Caco-2 (cell line): ENCODE measurements around the gene IL10RA. TPM values are rescaled to one million over a fixed set of nuclear protein-coding genes. Genes with fewer than 3 reads are reported as not detected.
"Not testable (repeated sequence)": the region's sequence is repeated elsewhere in the genome, so short reads cannot be mapped to it uniquely, and the experiment has no call there.

Experiments used
- BruUV-seq: library from RNA; stranded (reverse); fragments of 400-500 nt; replicated peaks from 2 replicates; lab custom pipeline; 2021; lab: Mats Ljungman, UMichigan
- CTCF ChIA-PET: fragments of 300-600 bp; sonication (Branson Sonifier 250); formaldehyde crosslinking; loops from one replicate; lab custom pipeline; 2022; ENCODE audit warnings: antibody characterized with exemption; lab: Charles Lee
- POLR2A ChIA-PET: fragments of 300-600 bp; sonication (Branson Sonifier 250); formaldehyde crosslinking; loops from one replicate; lab custom pipeline; 2022; ENCODE audit warnings: antibody characterized with exemption; lab: Charles Lee
- DNase-seq, 2 experiments: peaks; one replicate each; pipeline versions ENCODE4 v3.0.0 to v3.0.0-alpha.2; 2020 to 2022
- H3K27me3 ChIP-seq: replicated peaks from 2 replicates; pipeline ENCODE4 v1.6.0; 2011; ENCODE audit warnings: low read length; ENCODE audit not compliant: control insufficient read depth, insufficient read depth
- H3K36me3 ChIP-seq: 2 replicates; pipeline ENCODE4 v1.5.1; 2011; ENCODE audit warnings: low read length; ENCODE audit not compliant: control insufficient read depth, insufficient read depth
- H3K4me1 ChIP-seq: fragments of 250-450 bp; sonication (Bioruptor Pico); 2 replicates; pipeline ENCODE4 v1.5.1; 2020; ENCODE audit warnings: mild to moderate bottlenecking
- H3K4me3 ChIP-seq: 2 replicates; pipeline ENCODE4 v1.5.1; 2011; ENCODE audit warnings: low read depth, mild to moderate bottlenecking, control low read depth, low read length
- H3K9me3 ChIP-seq: fragments of 250-450 bp; sonication (Bioruptor Pico); 2 replicates; pipeline ENCODE4 v1.5.1; 2020; ENCODE audit warnings: mild to moderate bottlenecking, moderate library complexity
- H3K27ac Mint-ChIP-seq: one replicate; pipeline ENCODE4 v1.8.0; 2022; ENCODE audit warnings: mixed read lengths; ENCODE audit not compliant: unreplicated experiment
- H3K27me3 Mint-ChIP-seq: one replicate; pipeline ENCODE4 v1.8.0; 2022; ENCODE audit warnings: mixed read lengths; ENCODE audit not compliant: insufficient read depth, unreplicated experiment
- H3K36me3 Mint-ChIP-seq: one replicate; pipeline ENCODE4 v1.8.0; 2022; ENCODE audit warnings: mild to moderate bottlenecking, mixed read lengths; ENCODE audit not compliant: insufficient read depth, unreplicated experiment
- H3K4me1 Mint-ChIP-seq: one replicate; pipeline ENCODE4 v1.8.0; 2022; ENCODE audit warnings: low read depth, mixed read lengths; ENCODE audit not compliant: unreplicated experiment
- H3K4me3 Mint-ChIP-seq: one replicate; pipeline ENCODE4 v1.8.0; 2022; ENCODE audit warnings: mild to moderate bottlenecking, moderate library complexity, mixed read lengths; ENCODE audit not compliant: unreplicated experiment
- H3K9me3 Mint-ChIP-seq: one replicate; pipeline ENCODE4 v1.8.0; 2022; ENCODE audit warnings: mixed read lengths; ENCODE audit not compliant: unreplicated experiment
- intact Hi-C: fragments of 100-400 bp; cut with micrococcal nuclease; formaldehyde crosslinking; loops from one replicate; pipeline ENCODE4 v1.10.0; 2022; ENCODE audit not compliant: unreplicated experiment
- total RNA-seq: library from RNA; stranded (reverse); gene quantifications from 2 replicates; pipeline ENCODE4 v1.2.3, GENCODE V29; 2022
- TF ChIP-seq, protein P1 (sequence below), 2 experiments: fragments of 200-600 bp in 1 of 2; IDR thresholded peaks; 1 replicate in 1 of 2; 2 replicates in 1 of 2; pipeline versions ENCODE4 v1.5.1 to v1.8.0; 2011 to 2022; ENCODE audit warnings: antibody characterized with exemption in 1 of 2, control low read depth in 1 of 2, inconsistent platforms in 1 of 2, low read depth in 1 of 2, low read length in 1 of 2, mild to moderate bottlenecking in 1 of 2, moderate library complexity in 1 of 2; ENCODE audit not compliant: insufficient read depth in 1 of 2, severe bottlenecking in 1 of 2, unreplicated experiment in 1 of 2

Gene IL10RA
- total RNA-seq, 1 experiment from 2014 or later, result 1.6 TPM

DNA sequence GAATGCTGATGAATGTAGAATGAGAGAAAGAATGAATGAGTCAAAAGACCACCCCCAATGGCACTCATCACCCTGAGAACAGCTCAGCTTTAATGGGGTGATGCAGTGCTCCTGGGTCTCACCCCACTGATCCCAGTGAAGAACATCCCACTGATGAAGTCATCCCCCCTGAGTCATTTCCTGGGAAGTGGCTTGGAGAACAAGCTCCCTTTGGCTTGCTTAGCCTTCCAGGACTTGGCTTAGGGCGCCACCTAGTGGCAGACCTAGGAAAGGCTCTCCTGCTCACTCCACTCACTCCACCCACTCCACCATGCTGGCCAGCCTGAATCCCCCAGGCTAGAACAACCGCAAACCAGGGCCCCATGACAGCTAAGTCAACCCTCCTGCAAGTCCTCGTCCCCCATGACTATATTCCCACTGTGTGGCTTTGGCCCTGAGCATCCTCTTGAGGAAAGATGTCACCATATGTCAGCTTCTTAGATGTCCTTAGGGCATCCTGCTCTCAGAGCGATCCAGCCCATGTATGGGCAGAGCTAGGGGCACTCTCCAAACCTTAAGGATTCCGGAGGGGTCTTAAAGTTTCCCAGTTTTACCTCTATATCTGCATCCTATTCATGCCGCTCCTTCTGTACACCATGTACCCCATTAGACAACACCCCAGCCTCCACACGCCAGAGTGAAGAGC is 39.2 kb upstream of the IL10RA start:
- POLR2A ChIA-PET, result interaction anchor here (0.5 kb wide), 1 partner anchor 71 kb away, joined by 7 read pairs; the partner anchor contains the start of gene FXYD6
- Histone ChIP-seq H3K9me3 (peaks cover 12% of the 10 kb centered on the region), H3K27me3 (no peaks in the 10 kb centered on the region), H3K36me3 (no peaks in the 10 kb centered on the region), H3K4me3 (no peak overlapping the region), H3K4me1 (peaks cover 4% of the 10 kb centered on the region)
- H3K9me3 Mint-ChIP-seq, result peaks cover 12% of the 10 kb centered on the region
- peaks cover 17% of the 10 kb centered on the region for H3K4me1 Mint-ChIP-seq
- no TSS peak for BruUV-seq
- intact Hi-C loops, result loop anchor here (1.0 kb wide), 6 partner anchors 18 to 140 kb away; partner anchors contain the start of gene TMPRSS13
- DNase-seq, result peak; percentile 90 to 96
- CTCF ChIA-PET, result interaction anchor here (0.5 to 4.6 kb wide), 51 partner anchors 10 to 627 kb away, joined by 3 to 165 read pairs (median 5); partner anchors contain the start of genes FXYD2, FXYD6, IL10RA and TMPRSS13
- H3K27ac Mint-ChIP-seq, result no peak overlapping the region
- H3K4me3 Mint-ChIP-seq, result no peak overlapping the region
- H3K36me3 Mint-ChIP-seq, result no peaks in the 10 kb centered on the region
- TF ChIP-seq, protein P1, sequence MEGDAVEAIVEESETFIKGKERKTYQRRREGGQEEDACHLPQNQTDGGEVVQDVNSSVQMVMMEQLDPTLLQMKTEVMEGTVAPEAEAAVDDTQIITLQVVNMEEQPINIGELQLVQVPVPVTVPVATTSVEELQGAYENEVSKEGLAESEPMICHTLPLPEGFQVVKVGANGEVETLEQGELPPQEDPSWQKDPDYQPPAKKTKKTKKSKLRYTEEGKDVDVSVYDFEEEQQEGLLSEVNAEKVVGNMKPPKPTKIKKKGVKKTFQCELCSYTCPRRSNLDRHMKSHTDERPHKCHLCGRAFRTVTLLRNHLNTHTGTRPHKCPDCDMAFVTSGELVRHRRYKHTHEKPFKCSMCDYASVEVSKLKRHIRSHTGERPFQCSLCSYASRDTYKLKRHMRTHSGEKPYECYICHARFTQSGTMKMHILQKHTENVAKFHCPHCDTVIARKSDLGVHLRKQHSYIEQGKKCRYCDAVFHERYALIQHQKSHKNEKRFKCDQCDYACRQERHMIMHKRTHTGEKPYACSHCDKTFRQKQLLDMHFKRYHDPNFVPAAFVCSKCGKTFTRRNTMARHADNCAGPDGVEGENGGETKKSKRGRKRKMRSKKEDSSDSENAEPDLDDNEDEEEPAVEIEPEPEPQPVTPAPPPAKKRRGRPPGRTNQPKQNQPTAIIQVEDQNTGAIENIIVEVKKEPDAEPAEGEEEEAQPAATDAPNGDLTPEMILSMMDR (IDR thresholded peaks at IDR 0.05; ENCODE audit: insufficient read depth in 1 of 2, low read depth in 1 of 2, low read length in 1 of 2, severe bottlenecking in 1 of 2, unreplicated experiment in 1 of 2), result peak; percentile 99 to 100
- H3K27me3 Mint-ChIP-seq, result peaks cover 3% of the 10 kb centered on the region

DNA sequence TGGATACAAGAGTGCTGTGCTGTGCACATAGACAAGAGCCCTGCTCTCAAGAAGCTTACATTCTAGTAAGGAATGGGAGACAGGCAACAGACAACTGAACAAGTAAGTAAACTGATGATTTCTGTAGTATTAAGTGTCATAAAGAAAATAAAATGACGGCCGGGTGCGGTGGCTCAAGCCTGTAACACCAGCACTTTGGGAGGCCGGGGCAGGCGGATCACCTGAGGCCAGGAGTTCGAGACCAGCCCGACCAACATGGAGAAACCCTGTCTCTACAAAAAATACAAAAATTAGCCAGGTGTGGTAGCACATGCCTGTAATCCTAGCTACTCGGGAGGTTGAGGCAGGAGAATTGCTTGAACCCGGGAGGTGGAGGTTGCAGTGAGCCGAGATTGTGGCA is 38.4 kb upstream of the IL10RA start:
- H3K36me3 ChIP-seq, H3K9me3 Mint-ChIP-seq, DNase-seq, H3K4me3 ChIP-seq, H3K4me3 Mint-ChIP-seq, H3K27me3 ChIP-seq, POLR2A ChIA-PET, H3K4me1 ChIP-seq, H3K36me3 Mint-ChIP-seq, BruUV-seq, H3K27ac Mint-ChIP-seq, H3K27me3 Mint-ChIP-seq: not testable (repeated sequence)
- H3K9me3 ChIP-seq, result peaks cover 12% of the 10 kb centered on the region
- CTCF ChIA-PET, result interaction anchor here (1.2 to 4.6 kb wide), 18 partner anchors 14 to 522 kb away, joined by 4 to 165 read pairs (median 23); partner anchors contain the start of genes FXYD2, FXYD6 and TMPRSS13
- intact Hi-C loops, result loop anchor here (1.0 kb wide), 6 partner anchors 18 to 140 kb away; partner anchors contain the start of gene TMPRSS13
- H3K4me1 Mint-ChIP-seq, result peaks cover 17% of the 10 kb centered on the region

DNA sequence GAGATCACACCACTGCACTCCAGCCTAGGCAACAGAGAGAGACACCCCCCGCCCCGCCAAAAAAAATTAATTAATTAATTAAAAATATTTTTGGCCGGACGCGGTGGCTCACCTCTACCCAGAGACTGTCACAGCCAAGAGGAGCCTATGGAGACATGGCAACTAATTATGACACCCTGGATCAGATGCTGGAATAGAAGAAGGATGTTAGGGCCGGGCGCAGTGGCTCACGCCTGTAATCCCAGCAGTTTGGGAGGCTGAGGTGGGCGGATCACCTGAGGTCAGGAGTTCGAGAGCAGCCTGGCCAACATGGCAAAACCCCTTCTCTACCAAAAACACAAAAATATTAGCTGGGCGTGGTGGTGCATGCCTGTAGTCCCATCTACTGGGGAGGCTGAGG is 37.7 kb upstream of the IL10RA start:
- H3K4me3 ChIP-seq, H3K36me3 ChIP-seq, intact Hi-C loops, H3K27me3 Mint-ChIP-seq, H3K4me3 Mint-ChIP-seq, POLR2A ChIA-PET, BruUV-seq, H3K4me1 ChIP-seq, H3K9me3 ChIP-seq, DNase-seq, H3K9me3 Mint-ChIP-seq, H3K27ac Mint-ChIP-seq, H3K36me3 Mint-ChIP-seq, H3K27me3 ChIP-seq: not testable (repeated sequence)
- H3K4me1 Mint-ChIP-seq, result peaks cover 17% of the 10 kb centered on the region
- CTCF ChIA-PET, result interaction anchor here (1.4 to 4.6 kb wide), 5 partner anchors 40 to 141 kb away, joined by 4 to 165 read pairs (median 36); no protein-coding TSS in a partner anchor

DNA sequence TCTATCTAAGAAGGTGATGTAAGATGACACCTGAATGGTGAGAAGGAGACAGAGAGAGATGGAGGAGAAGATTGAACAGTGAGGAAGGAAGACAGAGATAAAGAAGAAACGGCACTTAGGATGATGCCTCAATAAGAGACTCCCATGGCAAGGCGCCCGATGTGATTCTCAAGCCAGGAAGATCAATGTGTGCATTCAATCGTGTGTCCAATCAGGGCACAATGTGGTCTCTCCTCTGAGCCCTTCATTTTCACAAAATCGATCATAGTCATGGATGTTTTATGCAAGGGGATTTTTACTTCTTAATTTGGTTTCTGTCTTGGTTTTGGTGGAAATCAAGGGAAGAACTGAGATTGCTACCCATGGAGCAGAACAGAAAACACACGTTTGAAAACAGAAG is 37.1 kb upstream of the IL10RA start:
- intact Hi-C loops, result no loop called here
- no peaks in the 10 kb centered on the region for H3K36me3 Mint-ChIP-seq
- TF ChIP-seq, protein P1 (IDR thresholded peaks at IDR 0.05; ENCODE audit: insufficient read depth in 1 of 2, low read depth in 1 of 2, low read length in 1 of 2, severe bottlenecking in 1 of 2, unreplicated experiment in 1 of 2), result no peak
- Histone ChIP-seq H3K27me3 (no peaks in the 10 kb centered on the region), H3K4me1 (peaks cover 4% of the 10 kb centered on the region), H3K36me3 (no peaks in the 10 kb centered on the region), H3K4me3 (no peak overlapping the region), H3K9me3 (peaks cover under 1% of the 10 kb centered on the region; the same call in 1 of the 2 replicates)
- POLR2A ChIA-PET, result no interaction called here
- no peak overlapping the region for H3K4me3 Mint-ChIP-seq
- H3K27me3 Mint-ChIP-seq, result peaks cover 3% of the 10 kb centered on the region
- BruUV-seq, result no TSS peak
- peaks cover 17% of the 10 kb centered on the region for H3K4me1 Mint-ChIP-seq
- DNase-seq, result no peak
- CTCF ChIA-PET, result interaction anchor here (0.5 to 3.7 kb wide), 4 partner anchors 73 to 131 kb away, joined by 3 to 36 read pairs (median 4); partner anchors contain the start of gene FXYD6
- H3K9me3 Mint-ChIP-seq, result no peaks in the 10 kb centered on the region
- no peak overlapping the region for H3K27ac Mint-ChIP-seq
